ENCODE results near the gene SPAG6.

SPAG6 gene

DNA sequence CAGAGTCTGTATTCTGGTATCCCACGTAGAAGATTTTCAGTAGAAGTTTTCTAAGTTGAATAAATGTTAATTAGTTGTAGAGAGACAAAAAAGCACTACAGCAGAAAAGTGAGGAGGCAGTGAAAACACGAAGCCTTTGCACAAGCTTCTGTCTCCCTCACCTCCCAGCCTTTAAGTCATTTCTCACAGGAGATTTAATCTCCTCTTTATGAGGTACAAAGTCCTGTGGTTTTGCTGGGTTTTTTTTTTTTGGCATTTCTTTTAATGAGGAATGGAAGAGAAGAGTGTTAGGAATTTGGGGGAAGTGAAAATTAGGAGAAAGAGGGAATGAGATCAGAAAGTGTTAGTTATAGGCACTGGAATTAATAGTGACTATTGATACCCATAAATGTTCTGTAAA, 21.5 kb downstream of the SPAG6 start:
- TF ChIP-seq, protein P1, sequence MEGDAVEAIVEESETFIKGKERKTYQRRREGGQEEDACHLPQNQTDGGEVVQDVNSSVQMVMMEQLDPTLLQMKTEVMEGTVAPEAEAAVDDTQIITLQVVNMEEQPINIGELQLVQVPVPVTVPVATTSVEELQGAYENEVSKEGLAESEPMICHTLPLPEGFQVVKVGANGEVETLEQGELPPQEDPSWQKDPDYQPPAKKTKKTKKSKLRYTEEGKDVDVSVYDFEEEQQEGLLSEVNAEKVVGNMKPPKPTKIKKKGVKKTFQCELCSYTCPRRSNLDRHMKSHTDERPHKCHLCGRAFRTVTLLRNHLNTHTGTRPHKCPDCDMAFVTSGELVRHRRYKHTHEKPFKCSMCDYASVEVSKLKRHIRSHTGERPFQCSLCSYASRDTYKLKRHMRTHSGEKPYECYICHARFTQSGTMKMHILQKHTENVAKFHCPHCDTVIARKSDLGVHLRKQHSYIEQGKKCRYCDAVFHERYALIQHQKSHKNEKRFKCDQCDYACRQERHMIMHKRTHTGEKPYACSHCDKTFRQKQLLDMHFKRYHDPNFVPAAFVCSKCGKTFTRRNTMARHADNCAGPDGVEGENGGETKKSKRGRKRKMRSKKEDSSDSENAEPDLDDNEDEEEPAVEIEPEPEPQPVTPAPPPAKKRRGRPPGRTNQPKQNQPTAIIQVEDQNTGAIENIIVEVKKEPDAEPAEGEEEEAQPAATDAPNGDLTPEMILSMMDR (IDR thresholded peaks at IDR 0.05; ENCODE audit: low read length, missing control alignments): no peak
- no peak for DNase-seq (ENCODE audit: low read depth)
- H3K4me3 ChIP-seq (replicated peaks; ENCODE audit: low read depth, low read length): no peak overlapping the region

DNA sequence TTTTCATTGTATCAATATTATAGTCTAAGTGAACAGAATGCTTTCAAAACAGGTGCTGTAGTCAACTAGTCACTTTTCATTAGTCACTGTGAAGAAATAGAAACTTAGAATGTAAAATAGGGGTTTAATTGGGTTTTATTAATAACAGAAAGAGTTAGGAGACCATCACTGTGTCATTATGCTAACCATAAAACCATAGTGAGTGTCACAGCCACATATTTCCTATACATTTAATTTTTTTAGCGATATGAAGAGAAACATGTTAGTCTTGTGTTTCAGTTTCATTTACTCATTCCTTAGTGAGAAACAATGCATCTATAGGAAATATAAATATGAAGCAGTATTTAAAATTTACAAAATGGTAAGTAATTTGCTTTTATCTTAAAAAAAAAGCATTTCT, 22.2 kb downstream of the SPAG6 start:
- H3K4me3 ChIP-seq (replicated peaks; ENCODE audit: low read depth, low read length): no peak overlapping the region
- TF ChIP-seq, protein P1 (IDR thresholded peaks at IDR 0.05; ENCODE audit: low read length, missing control alignments): no peak
- no peak for DNase-seq (ENCODE audit: low read depth)

DNA sequence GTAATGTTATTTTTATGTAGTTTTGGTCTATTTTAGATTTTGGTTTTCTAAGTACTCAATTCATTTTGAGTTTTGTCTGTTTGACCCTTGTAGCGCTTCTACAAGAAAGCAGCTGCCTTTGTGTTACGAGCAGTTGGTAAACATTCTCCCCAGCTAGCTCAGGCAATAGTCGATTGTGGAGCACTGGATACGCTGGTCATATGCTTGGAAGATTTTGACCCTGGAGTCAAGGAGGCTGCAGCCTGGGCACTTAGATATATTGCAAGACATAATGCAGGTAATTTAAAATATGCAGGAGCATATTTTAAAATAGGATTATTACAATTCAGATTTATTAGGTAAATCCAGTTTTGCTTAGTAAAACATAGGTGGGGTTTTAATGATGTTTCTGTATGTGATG, 23.1 kb downstream of the SPAG6 start:
- TF ChIP-seq, protein P1 (IDR thresholded peaks at IDR 0.05; ENCODE audit: low read length, missing control alignments): no peak
- no peak overlapping the region for H3K4me3 ChIP-seq (replicated peaks; ENCODE audit: low read depth, low read length)
- no peak for DNase-seq (ENCODE audit: low read depth)

GRCh38 chr10:22368981-22369380, 23.7 kb downstream of the SPAG6 start:
- TF ChIP-seq, protein P1 (IDR thresholded peaks at IDR 0.05; ENCODE audit: low read length, missing control alignments): no peak
- no peak for DNase-seq (ENCODE audit: low read depth)
- no peak overlapping the region for H3K4me3 ChIP-seq (replicated peaks; ENCODE audit: low read depth, low read length)

DNA sequence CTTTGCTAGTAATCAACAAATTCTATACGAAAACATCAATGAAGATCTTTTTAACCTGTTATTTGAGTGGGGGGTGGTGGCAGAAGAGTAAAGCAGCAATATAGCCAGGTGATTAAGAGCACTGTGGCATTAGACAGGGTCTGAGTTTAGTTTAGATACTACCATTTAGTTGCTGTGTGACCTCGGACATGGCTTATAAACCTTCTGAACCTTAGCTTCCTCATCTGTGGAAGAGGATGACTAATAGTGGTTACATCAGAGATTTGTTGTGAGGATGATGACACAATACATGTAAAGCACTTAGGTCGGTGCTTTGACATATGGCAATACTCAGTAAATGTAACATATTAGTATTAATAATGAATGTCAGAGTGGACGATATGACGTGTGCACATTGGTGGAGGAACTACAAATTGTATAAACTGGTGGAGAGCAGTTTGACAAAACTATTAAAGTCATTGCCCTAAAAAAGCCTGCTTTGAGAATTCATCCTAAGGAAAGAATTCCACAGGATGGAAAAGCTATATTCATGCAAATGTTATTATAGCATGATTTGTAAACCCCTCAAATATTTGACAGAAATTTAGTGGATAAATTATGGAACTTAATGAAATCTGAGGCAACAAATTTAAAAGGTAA, 24.3 kb downstream of the SPAG6 start:
- TF ChIP-seq, protein P1 (IDR thresholded peaks at IDR 0.05; ENCODE audit: low read length, missing control alignments): no peak
- DNase-seq (ENCODE audit: low read depth): peak; percentile 32
- no peak overlapping the region for H3K4me3 ChIP-seq (replicated peaks; ENCODE audit: low read depth, low read length)

DNA sequence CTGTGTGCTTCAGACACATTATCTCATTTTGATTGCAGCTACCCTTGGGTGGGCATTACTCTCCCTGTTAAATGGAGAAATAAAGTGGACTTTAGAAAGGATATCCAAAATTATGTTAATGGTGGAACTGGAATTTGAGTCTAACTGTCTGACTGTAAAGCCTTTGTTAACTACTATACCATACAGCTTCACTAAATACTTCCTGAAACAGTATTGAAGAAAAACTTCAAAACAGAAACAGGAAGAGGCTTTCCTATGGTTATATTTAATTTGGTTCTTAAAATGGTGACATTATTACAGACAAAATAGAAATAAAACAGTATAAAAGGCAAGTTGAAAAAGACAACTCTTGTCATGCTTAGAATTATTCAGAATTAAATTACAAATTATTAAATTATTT, 25.0 kb downstream of the SPAG6 start:
- no peak overlapping the region for H3K4me3 ChIP-seq (replicated peaks; ENCODE audit: low read depth, low read length)
- TF ChIP-seq, protein P1 (IDR thresholded peaks at IDR 0.05; ENCODE audit: low read length, missing control alignments): no peak
- no peak for DNase-seq (ENCODE audit: low read depth)

DNA sequence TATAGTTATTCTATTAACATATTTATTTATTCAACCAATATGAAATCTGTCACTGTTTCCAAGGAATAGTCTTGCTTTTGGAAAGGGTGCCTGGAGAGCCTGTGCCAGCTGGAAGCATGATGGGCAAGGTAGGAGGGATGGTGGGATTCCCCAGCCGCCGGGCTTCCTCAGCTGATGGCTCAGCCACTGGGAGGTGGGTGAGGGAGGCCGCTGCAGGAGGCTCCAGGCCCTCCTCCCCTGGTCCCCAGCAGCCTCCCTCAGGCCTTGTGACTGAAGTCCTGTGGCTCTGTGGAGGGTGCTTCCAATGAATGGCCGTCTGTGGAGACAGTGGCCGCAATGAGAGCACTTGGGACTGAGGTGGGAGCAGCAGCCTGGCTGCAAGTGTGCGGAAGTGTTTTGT, 27.0 kb downstream of the SPAG6 start:
- TF ChIP-seq, protein P1 (IDR thresholded peaks at IDR 0.05; ENCODE audit: low read length, missing control alignments): no peak
- H3K4me3 ChIP-seq (replicated peaks; ENCODE audit: low read depth, low read length): no peak overlapping the region
- DNase-seq (ENCODE audit: low read depth): no peak

All from fibroblast of pulmonary artery (primary cell).